OCI-LY7 (cell line): ENCODE results near the gene ANO2.

Experiments
- EZH2phosphoT487 ChIP-seq: fragments of 200-600 bp; sonication (generic); IDR thresholded peaks from 2 replicates; pipeline ENCODE4 v1.6.1; 2018; ENCODE audit warnings: low read depth, borderline replicate concordance, mild to moderate bottlenecking, mixed run types, antibody characterized with exemption, low read length, moderate library complexity, mixed read lengths
- TF ChIP-seq, protein P1 (sequence below): fragments of 200-600 bp; sonication (generic); conservative IDR thresholded peaks from 2 replicates; pipeline ENCODE4 v1.5.1; 2014; ENCODE audit warnings: mild to moderate bottlenecking, antibody characterized with exemption, low read length, moderate library complexity, mixed read lengths

GRCh38 chr12:5716976-5717375 lies 228.1 kb downstream of the ANO2 start:
- TF ChIP-seq, protein P1, sequence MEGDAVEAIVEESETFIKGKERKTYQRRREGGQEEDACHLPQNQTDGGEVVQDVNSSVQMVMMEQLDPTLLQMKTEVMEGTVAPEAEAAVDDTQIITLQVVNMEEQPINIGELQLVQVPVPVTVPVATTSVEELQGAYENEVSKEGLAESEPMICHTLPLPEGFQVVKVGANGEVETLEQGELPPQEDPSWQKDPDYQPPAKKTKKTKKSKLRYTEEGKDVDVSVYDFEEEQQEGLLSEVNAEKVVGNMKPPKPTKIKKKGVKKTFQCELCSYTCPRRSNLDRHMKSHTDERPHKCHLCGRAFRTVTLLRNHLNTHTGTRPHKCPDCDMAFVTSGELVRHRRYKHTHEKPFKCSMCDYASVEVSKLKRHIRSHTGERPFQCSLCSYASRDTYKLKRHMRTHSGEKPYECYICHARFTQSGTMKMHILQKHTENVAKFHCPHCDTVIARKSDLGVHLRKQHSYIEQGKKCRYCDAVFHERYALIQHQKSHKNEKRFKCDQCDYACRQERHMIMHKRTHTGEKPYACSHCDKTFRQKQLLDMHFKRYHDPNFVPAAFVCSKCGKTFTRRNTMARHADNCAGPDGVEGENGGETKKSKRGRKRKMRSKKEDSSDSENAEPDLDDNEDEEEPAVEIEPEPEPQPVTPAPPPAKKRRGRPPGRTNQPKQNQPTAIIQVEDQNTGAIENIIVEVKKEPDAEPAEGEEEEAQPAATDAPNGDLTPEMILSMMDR, result no peak
- TF ChIP-seq EZH2phosphoT487, result no peak
